Measurements from ENCODE around the gene DCST2. TPM values are rescaled to one million over a fixed set of nuclear protein-coding genes. Genes with fewer than 3 reads are reported as not detected.
A peak's percentile ranks its signal among the peaks of the same experiment; 100 is the strongest.

Gene DCST2
- total RNA-seq, 1 donor from 2014 or later, result 0.64 TPM

DNA sequence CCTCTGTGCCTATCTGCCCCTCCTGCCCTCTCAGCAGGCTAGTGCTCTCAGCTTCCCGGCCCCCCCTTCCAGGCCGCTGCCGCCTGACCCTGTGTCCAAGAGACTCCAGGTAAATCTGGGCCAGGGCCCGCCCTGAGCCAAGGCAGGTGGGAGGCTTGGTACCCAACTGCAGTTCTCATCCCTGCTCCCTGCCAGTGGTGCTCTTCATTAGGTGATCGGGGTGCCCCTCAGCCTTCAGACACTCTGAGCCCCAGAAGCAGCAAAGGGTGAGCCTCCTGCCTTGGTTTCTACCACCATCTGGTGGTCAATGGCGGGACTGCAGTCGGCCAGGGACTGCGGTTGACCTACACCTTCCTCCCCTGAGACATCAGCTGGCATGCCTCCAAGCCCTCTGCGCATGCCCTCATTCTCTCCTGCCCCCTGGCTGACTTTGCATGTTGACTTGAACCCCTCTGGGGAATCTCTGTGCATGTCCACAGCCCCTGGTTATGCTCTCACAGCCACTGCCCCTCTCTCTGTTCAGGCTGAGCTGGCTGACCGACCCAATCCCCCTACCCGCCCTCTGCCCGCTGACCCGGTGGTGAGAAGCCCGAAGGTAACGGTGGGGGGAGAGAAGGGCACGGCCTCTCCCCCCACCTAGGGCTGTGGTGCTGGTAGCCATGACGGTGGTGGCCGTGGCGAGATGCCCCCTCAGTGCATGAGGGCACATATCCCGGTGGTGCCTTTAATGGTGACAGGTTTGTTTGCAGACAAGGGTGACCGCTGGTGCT, 28.0 kb upstream of the DCST2 start:
- H3K27ac Mint-ChIP-seq (ENCODE audit: unreplicated experiment), result no peak overlapping the region
- peak overlapping the region; percentile 57 for H3K4me3 Mint-ChIP-seq (ENCODE audit: unreplicated experiment)
- H3K4me1 Mint-ChIP-seq (ENCODE audit: low read depth, unreplicated experiment), result peaks cover 12% of the 10 kb centered on the region
- DNase-seq, result peak; percentile 99
- H3K27me3 Mint-ChIP-seq (ENCODE audit: unreplicated experiment), result peaks cover 7% of the 10 kb centered on the region
- peaks cover 5% of the 10 kb centered on the region for H3K9me3 Mint-ChIP-seq (ENCODE audit: unreplicated experiment)
- peaks cover 5% of the 10 kb centered on the region for H3K36me3 Mint-ChIP-seq (ENCODE audit: unreplicated experiment)
- TF ChIP-seq, protein P1, sequence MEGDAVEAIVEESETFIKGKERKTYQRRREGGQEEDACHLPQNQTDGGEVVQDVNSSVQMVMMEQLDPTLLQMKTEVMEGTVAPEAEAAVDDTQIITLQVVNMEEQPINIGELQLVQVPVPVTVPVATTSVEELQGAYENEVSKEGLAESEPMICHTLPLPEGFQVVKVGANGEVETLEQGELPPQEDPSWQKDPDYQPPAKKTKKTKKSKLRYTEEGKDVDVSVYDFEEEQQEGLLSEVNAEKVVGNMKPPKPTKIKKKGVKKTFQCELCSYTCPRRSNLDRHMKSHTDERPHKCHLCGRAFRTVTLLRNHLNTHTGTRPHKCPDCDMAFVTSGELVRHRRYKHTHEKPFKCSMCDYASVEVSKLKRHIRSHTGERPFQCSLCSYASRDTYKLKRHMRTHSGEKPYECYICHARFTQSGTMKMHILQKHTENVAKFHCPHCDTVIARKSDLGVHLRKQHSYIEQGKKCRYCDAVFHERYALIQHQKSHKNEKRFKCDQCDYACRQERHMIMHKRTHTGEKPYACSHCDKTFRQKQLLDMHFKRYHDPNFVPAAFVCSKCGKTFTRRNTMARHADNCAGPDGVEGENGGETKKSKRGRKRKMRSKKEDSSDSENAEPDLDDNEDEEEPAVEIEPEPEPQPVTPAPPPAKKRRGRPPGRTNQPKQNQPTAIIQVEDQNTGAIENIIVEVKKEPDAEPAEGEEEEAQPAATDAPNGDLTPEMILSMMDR (IDR thresholded peaks at IDR 0.05; ENCODE audit: partially characterized antibody, unreplicated experiment), result peak; percentile 88

DNA sequence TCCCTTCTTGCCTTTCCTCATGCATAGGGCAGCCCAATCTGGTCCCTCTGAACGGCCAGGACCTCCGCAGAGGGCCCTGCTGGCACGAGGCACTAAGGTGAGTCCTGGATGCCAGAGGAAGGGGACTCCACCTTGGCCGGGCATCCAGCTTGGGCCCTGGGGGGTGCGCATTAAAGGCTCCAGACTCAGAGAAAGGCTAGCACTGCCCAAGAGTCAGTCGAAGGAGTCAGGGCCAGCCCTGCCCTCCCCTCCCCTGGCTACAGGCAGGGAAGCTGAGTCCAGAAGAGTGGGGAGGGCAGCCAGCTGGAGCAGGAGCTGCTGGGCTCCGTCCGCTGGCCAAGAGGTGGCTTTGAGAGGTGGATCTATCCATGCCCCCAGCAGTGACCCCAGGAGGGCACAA, 27.2 kb upstream of the DCST2 start:
- no peak overlapping the region for H3K4me3 Mint-ChIP-seq (ENCODE audit: unreplicated experiment)

DNA sequence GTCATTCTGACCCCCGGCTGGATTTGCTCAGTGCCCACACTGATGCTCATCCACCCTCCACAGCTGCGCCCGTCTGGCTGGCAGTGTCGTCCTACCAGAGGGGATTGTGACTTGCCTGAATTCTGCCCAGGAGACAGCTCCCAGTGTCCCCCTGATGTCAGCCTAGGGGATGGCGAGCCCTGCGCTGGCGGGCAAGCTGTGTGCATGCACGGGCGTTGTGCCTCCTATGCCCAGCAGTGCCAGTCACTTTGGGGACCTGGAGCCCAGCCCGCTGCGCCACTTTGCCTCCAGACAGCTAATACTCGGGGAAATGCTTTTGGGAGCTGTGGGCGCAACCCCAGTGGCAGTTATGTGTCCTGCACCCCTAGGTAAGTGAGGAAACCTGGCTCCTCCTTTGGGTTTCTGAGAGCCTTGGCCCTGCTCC, 24.2 kb upstream of the DCST2 start:
- Mint-ChIP-seq H3K27me3 (ENCODE audit: unreplicated experiment) (peaks cover 2% of the 10 kb centered on the region), H3K4me1 (ENCODE audit: low read depth, unreplicated experiment) (peaks cover 3% of the 10 kb centered on the region), H3K9me3 (ENCODE audit: unreplicated experiment) (no peaks in the 10 kb centered on the region), H3K36me3 (ENCODE audit: unreplicated experiment) (no peaks in the 10 kb centered on the region), H3K27ac (ENCODE audit: unreplicated experiment) (no peak overlapping the region), H3K4me3 (ENCODE audit: unreplicated experiment) (no peak overlapping the region)
- TF ChIP-seq, protein P1 (IDR thresholded peaks at IDR 0.05; ENCODE audit: partially characterized antibody, unreplicated experiment), result no peak
- DNase-seq, result no peak

More for the DNA sequence above, 27.2 kb upstream of the DCST2 start:
- peaks cover 5% of the 10 kb centered on the region for H3K9me3 Mint-ChIP-seq (ENCODE audit: unreplicated experiment)
- peaks cover 5% of the 10 kb centered on the region for H3K36me3 Mint-ChIP-seq (ENCODE audit: unreplicated experiment)
- H3K27me3 Mint-ChIP-seq (ENCODE audit: unreplicated experiment), result peaks cover 7% of the 10 kb centered on the region
- DNase-seq, result no peak
- TF ChIP-seq, protein P1 (IDR thresholded peaks at IDR 0.05; ENCODE audit: partially characterized antibody, unreplicated experiment), result no peak
- H3K4me1 Mint-ChIP-seq (ENCODE audit: low read depth, unreplicated experiment), result peaks cover 12% of the 10 kb centered on the region
- no peak overlapping the region for H3K27ac Mint-ChIP-seq (ENCODE audit: unreplicated experiment)

DNA sequence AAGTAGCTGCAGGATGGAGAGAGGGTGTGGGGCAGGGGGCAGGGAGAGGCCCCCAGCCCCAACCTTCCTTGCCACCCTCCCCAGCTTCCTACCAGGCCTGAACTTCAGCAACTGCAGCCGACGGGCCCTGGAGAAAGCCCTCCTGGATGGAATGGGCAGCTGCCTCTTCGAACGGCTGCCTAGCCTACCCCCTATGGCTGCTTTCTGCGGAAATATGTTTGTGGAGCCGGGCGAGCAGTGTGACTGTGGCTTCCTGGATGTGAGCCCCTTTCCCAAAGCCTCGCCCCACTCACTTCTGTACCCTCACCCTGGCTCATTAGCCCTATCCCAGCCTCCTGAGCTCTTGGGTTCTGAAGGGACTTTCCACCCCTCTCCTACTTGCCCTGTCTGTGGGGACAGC, 23.5 kb upstream of the DCST2 start:
- DNase-seq, result no peak
- no peak overlapping the region for H3K4me3 Mint-ChIP-seq (ENCODE audit: unreplicated experiment)

More for the DNA sequence above, 23.5 kb upstream of the DCST2 start:
- no peaks in the 10 kb centered on the region for H3K36me3 Mint-ChIP-seq (ENCODE audit: unreplicated experiment)
- TF ChIP-seq, protein P1 (IDR thresholded peaks at IDR 0.05; ENCODE audit: partially characterized antibody, unreplicated experiment), result no peak
- peaks cover 2% of the 10 kb centered on the region for H3K27me3 Mint-ChIP-seq (ENCODE audit: unreplicated experiment)
- peaks cover 5% of the 10 kb centered on the region for H3K4me1 Mint-ChIP-seq (ENCODE audit: low read depth, unreplicated experiment)
- no peak overlapping the region for H3K27ac Mint-ChIP-seq (ENCODE audit: unreplicated experiment)
- H3K9me3 Mint-ChIP-seq (ENCODE audit: unreplicated experiment), result no peaks in the 10 kb centered on the region

All from glutamatergic neuron (in vitro differentiated cells).